Hepatocyte (in vitro differentiated cells): Measurements from ENCODE around the gene DAAM1.

Experiments used
- EZH2 ChIP-seq: fragments of 200-600 bp; sonication (generic); IDR thresholded peaks from 2 replicates; pipeline ENCODE4 v1.6.1; 2016; ENCODE audit warnings: antibody characterized with exemption, mild to moderate bottlenecking, borderline replicate concordance
- EZH2phosphoT487 ChIP-seq: fragments of 200-600 bp; sonication (generic); IDR thresholded peaks from one replicate; pipeline ENCODE4 v1.6.1; 2018; ENCODE audit warnings: antibody characterized with exemption, mild to moderate bottlenecking, low read depth, moderate library complexity; ENCODE audit not compliant: unreplicated experiment, severe bottlenecking
- TF ChIP-seq, protein P1 (sequence below): fragments of 200-600 bp; sonication (generic); IDR thresholded peaks from 2 replicates; pipeline ENCODE4 v1.5.1; 2016; ENCODE audit warnings: antibody characterized with exemption, mild to moderate bottlenecking; ENCODE audit not compliant: poor library complexity

DNA sequence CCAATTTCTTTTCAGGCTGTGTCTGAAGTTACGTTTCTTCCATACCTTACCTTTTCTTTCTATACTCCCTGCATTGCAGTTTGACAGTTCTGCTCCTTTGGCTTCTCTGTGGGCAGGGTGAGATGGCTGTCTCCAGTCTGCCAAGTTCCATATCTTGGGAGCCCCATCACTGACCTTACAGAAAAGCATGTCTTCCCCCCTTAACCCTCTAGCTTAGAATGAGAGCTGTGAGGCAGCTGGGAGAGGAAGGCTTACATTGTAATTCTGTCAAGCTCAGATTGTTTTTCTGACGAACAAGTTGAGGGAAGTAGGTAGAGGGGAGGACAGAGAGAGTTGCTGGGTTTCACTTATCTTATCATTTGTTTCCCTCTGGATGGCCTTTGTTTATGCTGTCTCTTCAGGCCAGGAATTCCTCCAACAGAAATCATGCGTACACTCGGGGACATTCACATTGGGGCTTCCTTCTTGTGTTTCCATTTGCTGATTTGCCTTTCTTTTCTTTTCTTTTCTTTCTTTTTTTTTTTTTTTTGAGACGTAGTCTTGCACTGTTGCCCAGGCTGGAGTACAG lies 9.3 kb downstream of the DAAM1 start:
- TF ChIP-seq, protein P1, sequence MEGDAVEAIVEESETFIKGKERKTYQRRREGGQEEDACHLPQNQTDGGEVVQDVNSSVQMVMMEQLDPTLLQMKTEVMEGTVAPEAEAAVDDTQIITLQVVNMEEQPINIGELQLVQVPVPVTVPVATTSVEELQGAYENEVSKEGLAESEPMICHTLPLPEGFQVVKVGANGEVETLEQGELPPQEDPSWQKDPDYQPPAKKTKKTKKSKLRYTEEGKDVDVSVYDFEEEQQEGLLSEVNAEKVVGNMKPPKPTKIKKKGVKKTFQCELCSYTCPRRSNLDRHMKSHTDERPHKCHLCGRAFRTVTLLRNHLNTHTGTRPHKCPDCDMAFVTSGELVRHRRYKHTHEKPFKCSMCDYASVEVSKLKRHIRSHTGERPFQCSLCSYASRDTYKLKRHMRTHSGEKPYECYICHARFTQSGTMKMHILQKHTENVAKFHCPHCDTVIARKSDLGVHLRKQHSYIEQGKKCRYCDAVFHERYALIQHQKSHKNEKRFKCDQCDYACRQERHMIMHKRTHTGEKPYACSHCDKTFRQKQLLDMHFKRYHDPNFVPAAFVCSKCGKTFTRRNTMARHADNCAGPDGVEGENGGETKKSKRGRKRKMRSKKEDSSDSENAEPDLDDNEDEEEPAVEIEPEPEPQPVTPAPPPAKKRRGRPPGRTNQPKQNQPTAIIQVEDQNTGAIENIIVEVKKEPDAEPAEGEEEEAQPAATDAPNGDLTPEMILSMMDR, result no peak
- TF ChIP-seq EZH2 (no peak), EZH2phosphoT487 (no peak)
